ENCODE results near the gene MAPK8.

MAPK8 gene

GRCh38 chr10:48314107-48314506, 7.6 kb downstream of the MAPK8 start:
- TF ChIP-seq, protein P1, sequence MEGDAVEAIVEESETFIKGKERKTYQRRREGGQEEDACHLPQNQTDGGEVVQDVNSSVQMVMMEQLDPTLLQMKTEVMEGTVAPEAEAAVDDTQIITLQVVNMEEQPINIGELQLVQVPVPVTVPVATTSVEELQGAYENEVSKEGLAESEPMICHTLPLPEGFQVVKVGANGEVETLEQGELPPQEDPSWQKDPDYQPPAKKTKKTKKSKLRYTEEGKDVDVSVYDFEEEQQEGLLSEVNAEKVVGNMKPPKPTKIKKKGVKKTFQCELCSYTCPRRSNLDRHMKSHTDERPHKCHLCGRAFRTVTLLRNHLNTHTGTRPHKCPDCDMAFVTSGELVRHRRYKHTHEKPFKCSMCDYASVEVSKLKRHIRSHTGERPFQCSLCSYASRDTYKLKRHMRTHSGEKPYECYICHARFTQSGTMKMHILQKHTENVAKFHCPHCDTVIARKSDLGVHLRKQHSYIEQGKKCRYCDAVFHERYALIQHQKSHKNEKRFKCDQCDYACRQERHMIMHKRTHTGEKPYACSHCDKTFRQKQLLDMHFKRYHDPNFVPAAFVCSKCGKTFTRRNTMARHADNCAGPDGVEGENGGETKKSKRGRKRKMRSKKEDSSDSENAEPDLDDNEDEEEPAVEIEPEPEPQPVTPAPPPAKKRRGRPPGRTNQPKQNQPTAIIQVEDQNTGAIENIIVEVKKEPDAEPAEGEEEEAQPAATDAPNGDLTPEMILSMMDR (IDR thresholded peaks at IDR 0.05; ENCODE audit: low read depth, low read length, missing control alignments) = no peak
- DNase-seq (ENCODE audit: low read depth) = no peak
- H3K4me3 ChIP-seq (ENCODE audit: low read depth, low read length) = no peak overlapping the region

GRCh38 chr10:48316236-48316635, 9.8 kb downstream of the MAPK8 start:
- TF ChIP-seq, protein P1 (IDR thresholded peaks at IDR 0.05; ENCODE audit: low read depth, low read length, missing control alignments) = no peak
- no peak overlapping the region for H3K4me3 ChIP-seq (ENCODE audit: low read depth, low read length)
- DNase-seq (ENCODE audit: low read depth) = no peak

- DNase-seq (ENCODE audit: low read depth) = no peak
- no peak overlapping the region for H3K4me3 ChIP-seq (ENCODE audit: low read depth, low read length)
- TF ChIP-seq, protein P1 (IDR thresholded peaks at IDR 0.05; ENCODE audit: low read depth, low read length, missing control alignments) = no peak
Observed at GRCh38 chr10:48317321-48317990, 11.0 kb downstream of the MAPK8 start.

DNA sequence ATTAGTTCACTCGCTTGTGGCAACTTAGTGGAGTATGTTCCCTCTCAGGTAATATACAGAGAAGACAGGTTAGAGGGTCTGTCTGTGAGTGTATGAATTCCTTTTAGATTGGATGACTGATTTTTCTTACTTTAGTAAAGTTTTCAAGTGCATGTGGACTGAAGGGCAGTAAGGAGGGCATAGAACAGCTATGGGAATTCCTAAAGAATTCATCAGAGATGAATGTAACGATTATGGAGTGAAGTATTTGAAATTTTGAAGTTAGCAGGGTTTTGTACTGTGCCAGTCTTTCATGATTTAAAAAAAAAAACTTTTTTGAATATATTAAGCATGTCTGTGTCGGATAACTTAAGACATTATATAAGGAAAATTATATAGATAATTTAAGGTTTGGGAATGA, 15.5 kb downstream of the MAPK8 start:
- TF ChIP-seq, protein P1 (IDR thresholded peaks at IDR 0.05; ENCODE audit: low read depth, low read length, missing control alignments) = no peak
- no peak overlapping the region for H3K4me3 ChIP-seq (ENCODE audit: low read depth, low read length)
- DNase-seq (ENCODE audit: low read depth) = no peak

DNA sequence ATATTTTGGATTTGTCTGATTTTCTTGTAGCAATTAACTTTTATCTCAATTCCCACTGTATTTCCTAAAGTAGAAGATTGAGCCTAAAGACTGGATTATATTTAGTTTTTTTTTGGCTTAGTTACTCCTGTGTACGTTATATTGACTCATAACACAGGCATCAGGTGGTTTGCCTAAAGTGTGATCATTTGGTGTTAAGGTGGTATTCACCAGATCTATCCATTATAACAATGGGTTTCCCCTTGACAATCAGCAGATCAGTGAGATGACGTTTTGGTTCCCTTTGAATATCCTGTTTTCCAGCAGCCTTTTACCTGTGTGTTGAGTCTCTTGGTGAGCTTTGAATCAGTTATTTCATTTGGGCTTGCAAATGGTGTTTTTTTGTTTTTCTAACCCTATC, 18.1 kb downstream of the MAPK8 start:
- TF ChIP-seq, protein P1 (IDR thresholded peaks at IDR 0.05; ENCODE audit: low read depth, low read length, missing control alignments) = no peak
- no peak overlapping the region for H3K4me3 ChIP-seq (ENCODE audit: low read depth, low read length)
- DNase-seq (ENCODE audit: low read depth) = no peak

GRCh38 chr10:48330269-48330668, 23.8 kb downstream of the MAPK8 start:
- no peak overlapping the region for H3K4me3 ChIP-seq (ENCODE audit: low read depth, low read length)
- DNase-seq (ENCODE audit: low read depth) = no peak
- TF ChIP-seq, protein P1 (IDR thresholded peaks at IDR 0.05; ENCODE audit: low read depth, low read length, missing control alignments) = no peak

- no peak for DNase-seq (ENCODE audit: low read depth)
- H3K4me3 ChIP-seq (ENCODE audit: low read depth, low read length) = no peak overlapping the region
- TF ChIP-seq, protein P1 (IDR thresholded peaks at IDR 0.05; ENCODE audit: low read depth, low read length, missing control alignments) = no peak
Observed at GRCh38 chr10:48331436-48331835, 25.0 kb downstream of the MAPK8 start.
